GM23338 (cell line): ENCODE results near the gene CYP4F22. TPM values are rescaled to one million over a fixed set of nuclear protein-coding genes. Genes with fewer than 3 reads are reported as not detected.

Source experiments
- ATAC-seq: fragments of 200-7000 bp; cut with Tn5 transposase; 3 replicates; pipeline ENCODE4 v1.9.1; 2020
- DNase-seq: peaks from one replicate; pipeline ENCODE4 v3.0.0-alpha.2; 2015; ENCODE audit warnings: low spot score
- H2AFZ ChIP-seq: fragments of 200-600 bp; sonication (generic); 2 replicates; pipeline ENCODE4 v1.8.0; 2016; ENCODE audit warnings: antibody characterized with exemption, mild to moderate bottlenecking, moderate library complexity
- H3F3A ChIP-seq: fragments of 200-600 bp; sonication (generic); replicated peaks from 2 replicates; pipeline ENCODE4 v1.8.0; 2017; ENCODE audit warnings: antibody characterized with exemption, mixed run types, low read depth
- H3K27ac ChIP-seq: fragments of 200-600 bp; sonication (generic); 2 replicates; pipeline ENCODE4 v1.6.1; 2016; ENCODE audit warnings: low read depth
- H3K27me3 ChIP-seq: fragments of 200-600 bp; sonication (generic); 2 replicates; pipeline ENCODE4 v1.8.0; 2016; ENCODE audit warnings: mild to moderate bottlenecking, mixed run types, moderate library complexity; ENCODE audit not compliant: insufficient read depth
- H3K36me3 ChIP-seq: fragments of 200-600 bp; sonication (generic); 2 replicates; pipeline ENCODE4 v1.8.0; 2016; ENCODE audit warnings: mild to moderate bottlenecking; ENCODE audit not compliant: insufficient read depth
- H3K4me1 ChIP-seq: fragments of 200-600 bp; sonication (generic); 2 replicates; pipeline ENCODE4 v1.8.0; 2016; ENCODE audit warnings: mild to moderate bottlenecking, moderate library complexity; ENCODE audit not compliant: insufficient read depth
- H3K4me2 ChIP-seq: fragments of 200-600 bp; sonication (generic); 2 replicates; pipeline ENCODE4 v1.7.1; 2017; ENCODE audit warnings: mixed run types
- H3K4me3 ChIP-seq: fragments of 200-600 bp; sonication (generic); 2 replicates; pipeline ENCODE4 v1.6.1; 2016; ENCODE audit warnings: mixed run types
- H3K79me2 ChIP-seq: fragments of 200-600 bp; sonication (generic); replicated peaks from 2 replicates; pipeline ENCODE4 v1.8.0; 2017; ENCODE audit warnings: mild to moderate bottlenecking; ENCODE audit not compliant: insufficient read depth
- H3K9me2 ChIP-seq: fragments of 200-600 bp; sonication (generic); 2 replicates; pipeline ENCODE4 v1.8.0; 2017; ENCODE audit not compliant: insufficient read depth
- H4K20me1 ChIP-seq: fragments of 200-600 bp; sonication (generic); replicated peaks from 2 replicates; pipeline ENCODE4 v1.8.0; 2017; ENCODE audit warnings: mild to moderate bottlenecking; ENCODE audit not compliant: insufficient read depth
- H3K27ac Mint-ChIP-seq: 2 replicates; pipeline ENCODE4 v1.8.0; 2020; ENCODE audit warnings: inconsistent platforms, mild to moderate bottlenecking, moderate library complexity, mixed read lengths
- H3K27me3 Mint-ChIP-seq: 3 replicates; pipeline ENCODE4 v1.8.0; 2022; ENCODE audit warnings: low read depth, mild to moderate bottlenecking, moderate library complexity, mixed read lengths, inconsistent platforms; ENCODE audit not compliant: insufficient read depth, poor library complexity
- H3K36me3 Mint-ChIP-seq: 3 replicates; pipeline ENCODE4 v1.8.0; 2021; ENCODE audit warnings: low read depth, mild to moderate bottlenecking, inconsistent platforms, moderate library complexity, mixed read lengths
- H3K4me1 Mint-ChIP-seq: 3 replicates; pipeline ENCODE4 v1.8.0; 2020; ENCODE audit warnings: mild to moderate bottlenecking, inconsistent platforms, mixed read lengths
- H3K4me3 Mint-ChIP-seq: 3 replicates; pipeline ENCODE4 v1.8.0; 2021; ENCODE audit warnings: moderate library complexity, mild to moderate bottlenecking, inconsistent platforms, mixed read lengths
- H3K9me3 Mint-ChIP-seq: 3 replicates; pipeline ENCODE4 v1.8.0; 2020; ENCODE audit warnings: moderate library complexity, mild to moderate bottlenecking, inconsistent platforms, mixed read lengths
- CREB1 ChIP-seq: fragments of 250-450 bp; sonication (Bioruptor Pico); IDR thresholded peaks from 2 replicates; pipeline ENCODE4 v1.5.0; 2020; ENCODE audit warnings: low read depth, mild to moderate bottlenecking, moderate library complexity
- EZH2 ChIP-seq: fragments of 200-600 bp; sonication (generic); IDR thresholded peaks from one replicate; pipeline ENCODE4 v1.8.0; 2017; ENCODE audit warnings: antibody characterized with exemption, mild to moderate bottlenecking, low read depth; ENCODE audit not compliant: unreplicated experiment
- EZH2phosphoT487 ChIP-seq: fragments of 200-600 bp; sonication (generic); IDR thresholded peaks from one replicate; pipeline ENCODE4 v1.8.1; 2018; ENCODE audit warnings: antibody characterized with exemption; ENCODE audit not compliant: unreplicated experiment
- JUNB ChIP-seq: IDR thresholded peaks from one replicate; pipeline ENCODE4 v1.6.1; 2016; ENCODE audit warnings: antibody characterized with exemption; ENCODE audit not compliant: unreplicated experiment
- ZNF331 ChIP-seq: fragments of 250-450 bp; sonication (Bioruptor Pico); IDR thresholded peaks from 2 replicates; pipeline ENCODE4 v1.5.0; 2020; ENCODE audit warnings: low read depth, mild to moderate bottlenecking, moderate library complexity
- polyA plus RNA-seq: library from polyadenylated mRNA; unstranded; fragments of >200 nt; fragmentation: Nextera tagmentation; extraction: Ambion mirVana; gene quantifications from 2 replicates; pipeline ENCODE4 v1.2.1, GENCODE V29; 2016
- total RNA-seq: library from RNA; depleted of rRNA; stranded (reverse); fragments of >200 nt; shearing (Covaris generic); gene quantifications from 2 replicates; pipeline ENCODE4 v1.2.3, GENCODE V29; 2014
- TF ChIP-seq, protein P1 (sequence below): IDR thresholded peaks from 2 replicates; pipeline ENCODE4 v1.6.1; 2016; ENCODE audit warnings: antibody characterized with exemption
- TF ChIP-seq, protein P2 (sequence below), 2 experiments: fragments of 200-600 bp in 1 of 2; sonication (generic) in 1 of 2; conservative IDR thresholded peaks; 2 replicates each; pipeline versions ENCODE4 v1.5.1 to v1.6.1; 2016 to 2017; ENCODE audit warnings: antibody characterized with exemption in 2 of 2, low read depth in 2 of 2, mild to moderate bottlenecking in 2 of 2, moderate library complexity in 1 of 2
- TF ChIP-seq, protein P3 (sequence below): fragments of 250-450 bp; sonication (Bioruptor Pico); IDR thresholded peaks from 2 replicates; pipeline ENCODE4 v1.5.0; 2020; ENCODE audit warnings: mild to moderate bottlenecking, moderate library complexity

The CYP4F22 gene
- total and polyA plus RNA-seq, 2 experiments from 2014 or later, result 0.24 to 1.5 TPM

DNA sequence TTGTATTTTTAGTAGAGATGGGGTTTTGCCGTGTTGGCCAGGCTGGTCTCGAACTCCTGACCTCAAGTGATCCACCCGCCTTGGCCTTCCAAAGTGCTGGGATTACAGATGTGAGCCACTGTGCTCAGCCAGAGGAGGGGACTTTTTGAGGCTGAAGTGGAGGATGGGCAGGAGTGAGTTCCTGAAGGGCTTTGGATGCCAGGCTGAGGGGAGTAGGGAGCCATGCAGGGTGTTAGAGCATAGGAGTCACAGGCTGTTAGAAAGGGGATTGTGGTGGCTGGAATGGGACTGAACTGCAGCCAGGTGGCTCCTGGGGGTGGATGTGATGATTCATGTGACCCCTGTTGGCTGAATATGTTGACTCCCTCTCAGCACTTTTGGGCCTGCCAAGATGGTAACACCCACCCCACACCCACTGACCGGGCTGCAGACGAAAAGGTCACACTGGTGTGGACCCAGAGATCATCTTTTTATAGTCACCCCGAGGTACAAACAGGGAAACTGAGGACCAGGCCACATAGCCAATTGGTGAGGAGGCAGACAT, 11.2 kb downstream of the CYP4F22 start (continued):
- TF ChIP-seq, protein P1, sequence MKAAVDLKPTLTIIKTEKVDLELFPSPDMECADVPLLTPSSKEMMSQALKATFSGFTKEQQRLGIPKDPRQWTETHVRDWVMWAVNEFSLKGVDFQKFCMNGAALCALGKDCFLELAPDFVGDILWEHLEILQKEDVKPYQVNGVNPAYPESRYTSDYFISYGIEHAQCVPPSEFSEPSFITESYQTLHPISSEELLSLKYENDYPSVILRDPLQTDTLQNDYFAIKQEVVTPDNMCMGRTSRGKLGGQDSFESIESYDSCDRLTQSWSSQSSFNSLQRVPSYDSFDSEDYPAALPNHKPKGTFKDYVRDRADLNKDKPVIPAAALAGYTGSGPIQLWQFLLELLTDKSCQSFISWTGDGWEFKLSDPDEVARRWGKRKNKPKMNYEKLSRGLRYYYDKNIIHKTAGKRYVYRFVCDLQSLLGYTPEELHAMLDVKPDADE, result no peak
- TF ChIP-seq JUNB (no peak), EZH2phosphoT487 (no peak)
- TF ChIP-seq, protein P2, sequence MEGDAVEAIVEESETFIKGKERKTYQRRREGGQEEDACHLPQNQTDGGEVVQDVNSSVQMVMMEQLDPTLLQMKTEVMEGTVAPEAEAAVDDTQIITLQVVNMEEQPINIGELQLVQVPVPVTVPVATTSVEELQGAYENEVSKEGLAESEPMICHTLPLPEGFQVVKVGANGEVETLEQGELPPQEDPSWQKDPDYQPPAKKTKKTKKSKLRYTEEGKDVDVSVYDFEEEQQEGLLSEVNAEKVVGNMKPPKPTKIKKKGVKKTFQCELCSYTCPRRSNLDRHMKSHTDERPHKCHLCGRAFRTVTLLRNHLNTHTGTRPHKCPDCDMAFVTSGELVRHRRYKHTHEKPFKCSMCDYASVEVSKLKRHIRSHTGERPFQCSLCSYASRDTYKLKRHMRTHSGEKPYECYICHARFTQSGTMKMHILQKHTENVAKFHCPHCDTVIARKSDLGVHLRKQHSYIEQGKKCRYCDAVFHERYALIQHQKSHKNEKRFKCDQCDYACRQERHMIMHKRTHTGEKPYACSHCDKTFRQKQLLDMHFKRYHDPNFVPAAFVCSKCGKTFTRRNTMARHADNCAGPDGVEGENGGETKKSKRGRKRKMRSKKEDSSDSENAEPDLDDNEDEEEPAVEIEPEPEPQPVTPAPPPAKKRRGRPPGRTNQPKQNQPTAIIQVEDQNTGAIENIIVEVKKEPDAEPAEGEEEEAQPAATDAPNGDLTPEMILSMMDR (conservative IDR thresholded peaks at IDR 0.05; ENCODE audit: low read depth in 2 of 2), result no peak

DNA sequence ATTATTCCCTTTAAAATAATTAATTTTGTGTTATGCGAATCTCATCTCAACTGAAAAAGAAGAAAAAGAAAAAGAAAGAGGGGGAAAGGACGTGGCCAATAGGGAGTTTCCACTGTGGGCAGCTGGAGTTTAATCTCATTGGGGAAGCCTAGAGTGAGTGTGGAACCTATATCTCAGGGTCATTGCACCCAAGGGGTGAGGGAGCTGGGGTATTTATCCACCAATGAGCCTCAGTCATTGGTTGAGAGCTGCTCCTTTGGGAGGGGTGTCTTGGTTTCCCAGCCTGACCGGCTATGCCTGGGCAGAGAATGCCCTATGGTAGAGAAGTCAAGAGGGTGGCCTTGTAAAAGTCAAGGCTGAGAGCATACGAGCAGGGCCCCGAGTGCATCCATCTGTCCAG, 16.5 kb downstream of the CYP4F22 start:
- H3K9me2 ChIP-seq, result no peaks in the 10 kb centered on the region
- Mint-ChIP-seq H3K36me3 (peaks cover 35% of the 10 kb centered on the region), H3K9me3 (peaks cover 94% of the 10 kb centered on the region), H3K4me3 (no peak overlapping the region), H3K4me1 (no peaks in the 10 kb centered on the region), H3K27me3 (peaks cover 2% of the 10 kb centered on the region), H3K27ac (no peak overlapping the region)
- DNase-seq (no peak), ATAC-seq (no peak)
- H3K79me2 ChIP-seq, result no peaks in the 10 kb centered on the region
- H3K4me3 ChIP-seq, result no peak overlapping the region
- H2AFZ ChIP-seq, result no peak overlapping the region
- no peak overlapping the region for H3K4me2 ChIP-seq
- TF ChIP-seq EZH2phosphoT487 (no peak), EZH2 (no peak), JUNB (no peak), ZNF331 (no peak), CREB1 (no peak)
- TF ChIP-seq, protein P1, result no peak
- TF ChIP-seq, protein P3, sequence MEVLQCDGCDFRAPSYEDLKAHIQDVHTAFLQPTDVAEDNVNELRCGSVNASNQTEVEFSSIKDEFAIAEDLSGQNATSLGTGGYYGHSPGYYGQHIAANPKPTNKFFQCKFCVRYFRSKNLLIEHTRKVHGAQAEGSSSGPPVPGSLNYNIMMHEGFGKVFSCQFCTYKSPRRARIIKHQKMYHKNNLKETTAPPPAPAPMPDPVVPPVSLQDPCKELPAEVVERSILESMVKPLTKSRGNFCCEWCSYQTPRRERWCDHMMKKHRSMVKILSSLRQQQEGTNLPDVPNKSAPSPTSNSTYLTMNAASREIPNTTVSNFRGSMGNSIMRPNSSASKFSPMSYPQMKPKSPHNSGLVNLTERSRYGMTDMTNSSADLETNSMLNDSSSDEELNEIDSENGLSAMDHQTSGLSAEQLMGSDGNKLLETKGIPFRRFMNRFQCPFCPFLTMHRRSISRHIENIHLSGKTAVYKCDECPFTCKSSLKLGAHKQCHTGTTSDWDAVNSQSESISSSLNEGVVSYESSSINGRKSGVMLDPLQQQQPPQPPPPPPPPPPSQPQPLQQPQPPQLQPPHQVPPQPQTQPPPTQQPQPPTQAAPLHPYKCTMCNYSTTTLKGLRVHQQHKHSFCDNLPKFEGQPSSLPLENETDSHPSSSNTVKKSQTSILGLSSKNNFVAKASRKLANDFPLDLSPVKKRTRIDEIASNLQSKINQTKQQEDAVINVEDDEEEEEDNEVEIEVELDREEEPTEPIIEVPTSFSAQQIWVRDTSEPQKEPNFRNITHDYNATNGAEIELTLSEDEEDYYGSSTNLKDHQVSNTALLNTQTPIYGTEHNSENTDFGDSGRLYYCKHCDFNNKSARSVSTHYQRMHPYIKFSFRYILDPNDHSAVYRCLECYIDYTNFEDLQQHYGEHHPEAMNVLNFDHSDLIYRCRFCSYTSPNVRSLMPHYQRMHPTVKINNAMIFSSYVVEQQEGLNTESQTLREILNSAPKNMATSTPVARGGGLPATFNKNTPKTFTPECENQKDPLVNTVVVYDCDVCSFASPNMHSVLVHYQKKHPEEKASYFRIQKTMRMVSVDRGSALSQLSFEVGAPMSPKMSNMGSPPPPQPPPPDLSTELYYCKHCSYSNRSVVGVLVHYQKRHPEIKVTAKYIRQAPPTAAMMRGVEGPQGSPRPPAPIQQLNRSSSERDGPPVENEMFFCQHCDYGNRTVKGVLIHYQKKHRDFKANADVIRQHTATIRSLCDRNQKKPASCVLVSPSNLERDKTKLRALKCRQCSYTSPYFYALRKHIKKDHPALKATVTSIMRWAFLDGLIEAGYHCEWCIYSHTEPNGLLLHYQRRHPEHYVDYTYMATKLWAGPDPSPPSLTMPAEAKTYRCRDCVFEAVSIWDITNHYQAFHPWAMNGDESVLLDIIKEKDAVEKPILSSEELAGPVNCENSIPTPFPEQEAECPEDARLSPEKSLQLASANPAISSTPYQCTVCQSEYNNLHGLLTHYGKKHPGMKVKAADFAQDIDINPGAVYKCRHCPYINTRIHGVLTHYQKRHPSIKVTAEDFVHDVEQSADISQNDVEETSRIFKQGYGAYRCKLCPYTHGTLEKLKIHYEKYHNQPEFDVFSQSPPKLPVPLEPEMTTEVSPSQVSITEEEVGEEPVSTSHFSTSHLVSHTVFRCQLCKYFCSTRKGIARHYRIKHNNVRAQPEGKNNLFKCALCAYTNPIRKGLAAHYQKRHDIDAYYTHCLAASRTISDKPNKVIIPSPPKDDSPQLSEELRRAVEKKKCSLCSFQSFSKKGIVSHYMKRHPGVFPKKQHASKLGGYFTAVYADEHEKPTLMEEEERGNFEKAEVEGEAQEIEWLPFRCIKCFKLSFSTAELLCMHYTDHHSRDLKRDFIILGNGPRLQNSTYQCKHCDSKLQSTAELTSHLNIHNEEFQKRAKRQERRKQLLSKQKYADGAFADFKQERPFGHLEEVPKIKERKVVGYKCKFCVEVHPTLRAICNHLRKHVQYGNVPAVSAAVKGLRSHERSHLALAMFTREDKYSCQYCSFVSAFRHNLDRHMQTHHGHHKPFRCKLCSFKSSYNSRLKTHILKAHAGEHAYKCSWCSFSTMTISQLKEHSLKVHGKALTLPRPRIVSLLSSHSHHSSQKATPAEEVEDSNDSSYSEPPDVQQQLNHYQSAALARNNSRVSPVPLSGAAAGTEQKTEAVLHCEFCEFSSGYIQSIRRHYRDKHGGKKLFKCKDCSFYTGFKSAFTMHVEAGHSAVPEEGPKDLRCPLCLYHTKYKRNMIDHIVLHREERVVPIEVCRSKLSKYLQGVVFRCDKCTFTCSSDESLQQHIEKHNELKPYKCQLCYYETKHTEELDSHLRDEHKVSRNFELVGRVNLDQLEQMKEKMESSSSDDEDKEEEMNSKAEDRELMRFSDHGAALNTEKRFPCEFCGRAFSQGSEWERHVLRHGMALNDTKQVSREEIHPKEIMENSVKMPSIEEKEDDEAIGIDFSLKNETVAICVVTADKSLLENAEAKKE, result no peak
- TF ChIP-seq, protein P2 (conservative IDR thresholded peaks at IDR 0.05; ENCODE audit: low read depth in 2 of 2), result no peak
- no peaks in the 10 kb centered on the region; the same call in 1 of the 2 replicates for H3K36me3 ChIP-seq
- H3K27me3 ChIP-seq, result no peaks in the 10 kb centered on the region
- H4K20me1 ChIP-seq, result no peaks in the 10 kb centered on the region
- H3F3A ChIP-seq, result no peaks in the 10 kb centered on the region
- H3K27ac ChIP-seq, result no peak overlapping the region
- H3K4me1 ChIP-seq, result no peaks in the 10 kb centered on the region
